CD4-positive, CD25-positive, alpha-beta regulatory T cell (primary cell): ENCODE measurements around the gene TNFRSF25. TPM values are rescaled to one million over a fixed set of nuclear protein-coding genes. Genes with fewer than 3 reads are reported as not detected.
"Not testable (repeated sequence)": the region's sequence is repeated elsewhere in the genome, so short reads cannot be mapped to it uniquely, and the experiment has no call there.

ENCODE experiments used
- ATAC-seq, 2 donors: fragments of 150-1000 bp; cut with Tn5 transposase; one replicate each; pipeline ENCODE4 v1.10.0; 2021; ENCODE audit warnings: low read depth in 2 of 2, moderate number of reproducible peaks in 2 of 2, moderate library complexity in 1 of 2
- DNase-seq, 3 donors: peaks; one replicate each; pipeline versions ENCODE4 v3.0.0 to v3.0.0-alpha.2; 2012 to 2022; ENCODE audit warnings: mixed read lengths in 1 of 3
- H3K27ac ChIP-seq: one replicate; pipeline ENCODE4 v1.7.0; 2013; ENCODE audit warnings: mild to moderate bottlenecking, low read length; ENCODE audit not compliant: insufficient read depth, poor library complexity, severe bottlenecking
- H3K27me3 ChIP-seq: one replicate; pipeline ENCODE4 v1.7.0; 2013; ENCODE audit warnings: low read length; ENCODE audit not compliant: control insufficient read depth, insufficient read depth
- H3K36me3 ChIP-seq: one replicate; pipeline ENCODE4 v1.7.0; 2013; ENCODE audit warnings: mild to moderate bottlenecking, low read length, moderate library complexity; ENCODE audit not compliant: control insufficient read depth, insufficient read depth
- H3K4me1 ChIP-seq: 2 replicates; pipeline ENCODE4 v1.7.0; 2013; ENCODE audit warnings: mild to moderate bottlenecking, low read length; ENCODE audit not compliant: insufficient read depth, control insufficient read depth, poor library complexity, severe bottlenecking
- H3K4me3 ChIP-seq: one replicate; pipeline ENCODE4 v1.7.0; 2013; ENCODE audit warnings: low read depth, mild to moderate bottlenecking, low read length, moderate library complexity
- H3K9me3 ChIP-seq, 2 experiments: 1 replicate in 1 of 2; 2 replicates in 1 of 2; pipeline ENCODE4 v1.7.0; 2013; ENCODE audit warnings: low read length in 2 of 2, mild to moderate bottlenecking in 1 of 2, moderate library complexity in 1 of 2; ENCODE audit not compliant: control insufficient read depth in 2 of 2
- H3K27ac Mint-ChIP-seq, 3 donors: one replicate each; pipeline ENCODE4 v1.8.0; 2020 to 2022; ENCODE audit warnings: mild to moderate bottlenecking in 3 of 3, mixed read lengths in 3 of 3, moderate library complexity in 2 of 3
- H3K27me3 Mint-ChIP-seq: one replicate; pipeline ENCODE4 v1.8.0; 2022; ENCODE audit warnings: mild to moderate bottlenecking, mixed read lengths
- H3K36me3 Mint-ChIP-seq: one replicate; pipeline ENCODE4 v1.8.0; 2020; ENCODE audit warnings: mixed read lengths
- H3K4me1 Mint-ChIP-seq, 4 donors: one replicate each; pipeline ENCODE4 v1.8.0; 2020 to 2022; ENCODE audit warnings: mixed read lengths in 4 of 4, mild to moderate bottlenecking in 1 of 4
- H3K4me3 Mint-ChIP-seq, 4 donors: one replicate each; pipeline ENCODE4 v1.8.0; 2020 to 2022; ENCODE audit warnings: mild to moderate bottlenecking in 4 of 4, mixed read lengths in 4 of 4, moderate library complexity in 3 of 4
- H3K9me3 Mint-ChIP-seq, 7 donors: one replicate each; pipeline ENCODE4 v1.8.0; 2020 to 2022; ENCODE audit warnings: mixed read lengths in 7 of 7, mild to moderate bottlenecking in 3 of 7, moderate library complexity in 2 of 7
- polyA plus RNA-seq, 4 donors: library from polyadenylated mRNA; unstranded; fragments of 300-500 nt; fragmentation: Illumina TruSeq; gene quantifications; one replicate each; pipeline ENCODE4 v1.2.3, GENCODE V29; 2021
- total RNA-seq: library from RNA; stranded (reverse); gene quantifications from one replicate; pipeline ENCODE4 v1.2.3, GENCODE V29; 2022

TNFRSF25 gene
- total and polyA plus RNA-seq, 5 donors from 2014 or later = 23.3 to 258 (median 31.4) TPM

- H3K4me3 Mint-ChIP-seq = no peak overlapping the region
- ATAC-seq (no peak), DNase-seq (no peak)
- Histone ChIP-seq H3K4me1 (peaks cover 5% of the 10 kb centered on the region), H3K27ac (no peak overlapping the region), H3K9me3 (no peaks in the 10 kb centered on the region), H3K4me3 (no peak overlapping the region), H3K27me3 (no peaks in the 10 kb centered on the region), H3K36me3 (no peaks in the 10 kb centered on the region)
- H3K36me3 Mint-ChIP-seq = no peaks in the 10 kb centered on the region
- H3K27me3 Mint-ChIP-seq = peaks cover 44% of the 10 kb centered on the region
- H3K9me3 Mint-ChIP-seq = peaks cover 0 to 1% (median 0%) of the 10 kb centered on the region in 7 donors
- no peak overlapping the region for H3K27ac Mint-ChIP-seq
- peaks cover 0 to 11% (median 5%) of the 10 kb centered on the region in 4 donors for H3K4me1 Mint-ChIP-seq
Observed at GRCh38 chr1:6435547-6435946, 30.4 kb downstream of the TNFRSF25 start.

- H3K27me3 ChIP-seq = no peaks in the 10 kb centered on the region
- H3K9me3 Mint-ChIP-seq = peaks cover 0 to 1% (median 0%) of the 10 kb centered on the region in 7 donors
- no peak overlapping the region for H3K27ac Mint-ChIP-seq
- peaks cover 0 to 11% (median 5%) of the 10 kb centered on the region in 4 donors for H3K4me1 Mint-ChIP-seq
- no peak for ATAC-seq
- peaks cover 4% of the 10 kb centered on the region for H3K4me1 ChIP-seq
- H3K9me3 ChIP-seq = no peaks in the 10 kb centered on the region
- H3K27me3 Mint-ChIP-seq = peaks cover 48% of the 10 kb centered on the region
- H3K4me3 Mint-ChIP-seq = no peak overlapping the region
- no peaks in the 10 kb centered on the region for H3K36me3 ChIP-seq
- no peaks in the 10 kb centered on the region for H3K36me3 Mint-ChIP-seq
- DNase-seq = no peak
- H3K27ac ChIP-seq = no peak overlapping the region
- H3K4me3 ChIP-seq = no peak overlapping the region
Observed at GRCh38 chr1:6435129-6435528, 30.8 kb downstream of the TNFRSF25 start.

- Mint-ChIP-seq H3K27me3 (peaks cover 47% of the 10 kb centered on the region), H3K27ac (no peak overlapping the region), H3K36me3 (no peaks in the 10 kb centered on the region), H3K9me3 (peaks cover 0 to 1% (median 0%) of the 10 kb centered on the region in 7 donors), H3K4me1 (peaks cover 0 to 7% (median 3%) of the 10 kb centered on the region in 4 donors), H3K4me3 (no peak overlapping the region)
- DNase-seq (no peak), ATAC-seq (no peak)
- Histone ChIP-seq H3K4me3 (no peak overlapping the region), H3K4me1 (no peaks in the 10 kb centered on the region), H3K27me3 (no peaks in the 10 kb centered on the region), H3K9me3 (no peaks in the 10 kb centered on the region), H3K36me3 (no peaks in the 10 kb centered on the region), H3K27ac (no peak overlapping the region)
Observed at GRCh38 chr1:6434186-6434585, 31.8 kb downstream of the TNFRSF25 start.

GRCh38 chr1:6431645-6432579 lies 34.1 kb downstream of the TNFRSF25 start:
- not testable (repeated sequence) for H3K4me3 ChIP-seq, H3K36me3 Mint-ChIP-seq, H3K36me3 ChIP-seq, H3K9me3 ChIP-seq, H3K9me3 Mint-ChIP-seq, H3K4me1 ChIP-seq, H3K4me3 Mint-ChIP-seq, DNase-seq, H3K27me3 ChIP-seq, ATAC-seq, H3K4me1 Mint-ChIP-seq, H3K27ac Mint-ChIP-seq, H3K27ac ChIP-seq
- peaks cover 47% of the 10 kb centered on the region for H3K27me3 Mint-ChIP-seq

GRCh38 chr1:6429660-6430411 lies 36.1 kb downstream of the TNFRSF25 start:
- H3K27me3 Mint-ChIP-seq = peaks cover 38% of the 10 kb centered on the region
- not testable (repeated sequence) for DNase-seq, H3K27ac Mint-ChIP-seq, H3K9me3 Mint-ChIP-seq, H3K9me3 ChIP-seq, H3K27me3 ChIP-seq, H3K4me3 ChIP-seq, H3K36me3 ChIP-seq, H3K27ac ChIP-seq, H3K4me3 Mint-ChIP-seq, H3K4me1 Mint-ChIP-seq, ATAC-seq, H3K36me3 Mint-ChIP-seq, H3K4me1 ChIP-seq

- H3K9me3 ChIP-seq, H3K27me3 ChIP-seq, H3K27ac ChIP-seq, H3K4me3 Mint-ChIP-seq, DNase-seq, H3K4me3 ChIP-seq, H3K9me3 Mint-ChIP-seq, H3K36me3 Mint-ChIP-seq, H3K27ac Mint-ChIP-seq, ATAC-seq, H3K36me3 ChIP-seq: not testable (repeated sequence)
- Mint-ChIP-seq H3K4me1 (peaks cover 0 to 11% (median 0%) of the 10 kb centered on the region in 4 donors), H3K27me3 (peaks cover 40% of the 10 kb centered on the region)
- peaks cover 20% of the 10 kb centered on the region for H3K4me1 ChIP-seq
Observed at GRCh38 chr1:6428453-6428852, 37.5 kb downstream of the TNFRSF25 start.

- no peak overlapping the region for H3K4me3 Mint-ChIP-seq
- H3K9me3 Mint-ChIP-seq = peaks cover 0 to 1% (median 0%) of the 10 kb centered on the region in 7 donors
- no peak overlapping the region for H3K4me3 ChIP-seq
- ATAC-seq = no peak
- no peaks in the 10 kb centered on the region for H3K36me3 ChIP-seq
- H3K36me3 Mint-ChIP-seq = no peaks in the 10 kb centered on the region
- peaks cover 0 to 11% (median 0%) of the 10 kb centered on the region in 4 donors for H3K4me1 Mint-ChIP-seq
- no peak overlapping the region for H3K27ac ChIP-seq
- no peak for DNase-seq
- H3K27ac Mint-ChIP-seq = no peak overlapping the region
- no peaks in the 10 kb centered on the region for H3K9me3 ChIP-seq
- peaks cover 21% of the 10 kb centered on the region for H3K4me1 ChIP-seq
- peaks cover 3% of the 10 kb centered on the region for H3K27me3 ChIP-seq
- H3K27me3 Mint-ChIP-seq = peaks cover 47% of the 10 kb centered on the region
Observed at GRCh38 chr1:6427441-6428390, 38.3 kb downstream of the TNFRSF25 start.
